HG02840 (cell line): Measurements from ENCODE around the gene TJP1.
"Not testable (repeated sequence)": the region's sequence is repeated elsewhere in the genome, so short reads cannot be mapped to it uniquely, and the experiment has no call there.

Experiments used
- ATAC-seq: cut with Tn5 transposase; IDR thresholded peaks from one replicate; pipeline ENCODE4 v1.9.1; 2021; ENCODE audit warnings: mild to moderate bottlenecking, moderate library complexity, moderate number of reproducible peaks; ENCODE audit not compliant: unreplicated experiment, low FRiP score

Gene TJP1

GRCh38 chr15:29687204-29687815, 135.0 kb downstream of the TJP1 start:
- ATAC-seq = no peak

GRCh38 chr15:29686445-29687203, 135.6 kb downstream of the TJP1 start:
- no peak for ATAC-seq

- no peak for ATAC-seq
Observed at GRCh38 chr15:29686079-29686425, 136.2 kb downstream of the TJP1 start.

- no peak for ATAC-seq
Observed at GRCh38 chr15:29685156-29686078, 136.9 kb downstream of the TJP1 start.

GRCh38 chr15:29682781-29683180, 139.5 kb downstream of the TJP1 start:
- no peak for ATAC-seq

- ATAC-seq = no peak
Observed at GRCh38 chr15:29682361-29682760, 139.9 kb downstream of the TJP1 start.

- ATAC-seq = no peak
Observed at GRCh38 chr15:29681946-29682345, 140.3 kb downstream of the TJP1 start.

GRCh38 chr15:29681166-29681845, 141.0 kb downstream of the TJP1 start:
- no peak for ATAC-seq

- no peak for ATAC-seq
Observed at GRCh38 chr15:29680465-29681165, 141.7 kb downstream of the TJP1 start.

- no peak for ATAC-seq
Observed at GRCh38 chr15:29678504-29679034, 143.7 kb downstream of the TJP1 start.

- ATAC-seq = no peak
Observed at GRCh38 chr15:29677871-29678461, 144.3 kb downstream of the TJP1 start.

- ATAC-seq = no peak
Observed at GRCh38 chr15:29677455-29677854, 144.8 kb downstream of the TJP1 start.

- ATAC-seq = no peak
Observed at GRCh38 chr15:29676961-29677402, 145.3 kb downstream of the TJP1 start.

GRCh38 chr15:29676374-29676960, 145.8 kb downstream of the TJP1 start:
- ATAC-seq = not testable (repeated sequence)

- ATAC-seq = no peak
Observed at GRCh38 chr15:29675791-29676301, 146.4 kb downstream of the TJP1 start.

GRCh38 chr15:29674661-29675533, 147.4 kb downstream of the TJP1 start:
- ATAC-seq = no peak

- no peak for ATAC-seq
Observed at GRCh38 chr15:29672923-29673809, 149.1 kb downstream of the TJP1 start.
